GM19023 (cell line): ENCODE data around the gene TBX5.

Experiments
- ATAC-seq: cut with Tn5 transposase; IDR thresholded peaks from one replicate; pipeline ENCODE4 v1.9.1; 2021; ENCODE audit warnings: mild to moderate bottlenecking, moderate library complexity; ENCODE audit not compliant: unreplicated experiment

TBX5 gene

GRCh38 chr12:114406984-114407841 is 1.3 kb upstream of the TBX5 start:
- no peak for ATAC-seq

DNA sequence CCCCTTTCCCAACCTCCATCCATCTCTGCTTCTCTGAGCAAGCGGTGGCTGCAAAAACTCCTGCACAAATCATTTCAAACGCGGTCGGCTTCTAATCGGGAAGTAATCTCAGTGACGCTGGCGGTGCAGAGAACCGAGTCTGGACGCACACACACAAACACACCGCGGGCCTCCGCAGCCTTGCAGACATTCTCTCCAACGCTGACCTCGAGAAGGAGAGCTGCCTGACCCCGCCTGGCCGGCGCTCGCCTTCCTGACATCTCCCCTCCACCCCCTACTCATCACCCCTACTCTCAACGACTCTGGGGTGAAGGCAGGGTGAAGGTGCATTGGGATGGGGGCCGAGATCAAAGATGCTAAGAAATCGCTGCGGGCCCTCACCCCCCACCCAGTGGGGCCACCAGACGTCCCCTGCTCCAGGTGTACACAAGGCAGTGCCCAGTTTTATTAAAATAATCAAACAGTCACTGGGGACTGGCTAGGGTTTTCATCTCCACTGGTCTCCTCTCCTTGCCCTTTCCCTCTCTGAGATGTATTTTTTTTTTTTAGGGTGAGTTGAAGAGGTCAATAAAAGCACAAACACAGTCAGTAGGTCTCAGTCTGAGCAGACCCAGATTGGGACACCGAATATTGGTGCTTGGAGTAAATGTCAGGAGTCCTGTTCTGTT is 506 bp upstream of the TBX5 start:
- no peak for ATAC-seq

DNA sequence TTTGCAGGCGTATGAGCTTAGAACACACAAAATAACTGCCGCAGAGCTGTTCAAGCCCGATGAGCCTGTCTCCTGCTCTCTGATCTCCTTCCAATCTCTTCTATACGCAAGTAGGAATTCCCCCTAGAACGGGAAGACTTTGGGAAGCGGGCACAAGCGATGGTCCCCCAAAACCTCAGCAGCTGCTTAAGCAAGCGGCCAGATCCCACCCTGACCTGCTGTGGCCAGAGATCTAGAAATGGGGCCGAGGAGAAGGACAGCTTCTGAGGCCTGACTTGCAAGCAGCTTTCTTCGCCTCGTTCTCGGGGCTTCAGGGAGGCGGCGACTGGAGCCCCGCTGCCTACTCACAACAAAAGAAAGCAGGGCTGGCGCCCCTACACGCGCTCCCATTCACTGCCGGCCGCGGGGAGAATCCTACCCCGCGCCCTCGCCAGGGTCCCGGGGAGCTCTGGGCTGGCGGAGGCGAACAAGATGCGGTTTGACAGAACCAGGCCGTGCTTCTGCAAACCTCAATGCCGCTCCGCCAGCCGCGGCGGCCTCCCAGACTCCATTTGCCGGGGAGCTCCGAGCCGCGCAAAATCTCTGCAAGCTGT is 922 bp downstream of the TBX5 start:
- no peak for ATAC-seq

- no peak for ATAC-seq
These were observed 1.6 kb downstream of the TBX5 start for GRCh38 chr12:114404083-114404925.

DNA sequence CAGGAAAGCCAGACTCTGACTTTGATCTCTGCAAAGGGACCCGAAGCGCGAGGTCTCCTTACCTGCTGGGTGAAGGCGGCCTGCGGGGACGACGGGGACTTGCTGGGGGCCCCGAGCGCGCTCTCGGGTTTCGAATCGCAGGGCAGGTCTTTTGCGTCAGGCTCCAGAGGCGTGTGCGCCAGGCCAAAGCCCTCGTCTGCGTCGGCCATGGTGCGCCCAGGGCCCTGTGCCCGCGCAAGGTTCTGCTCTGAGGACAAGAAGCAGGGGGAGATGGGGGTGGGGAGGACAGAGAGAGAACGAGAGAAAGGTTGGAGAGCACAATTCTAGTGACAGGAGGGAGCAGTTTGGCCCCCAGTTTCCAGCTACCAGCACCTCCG is 2.3 kb downstream of the TBX5 start:
- no peak for ATAC-seq

GRCh38 chr12:114403011-114403689 is 2.8 kb downstream of the TBX5 start:
- no peak for ATAC-seq

DNA sequence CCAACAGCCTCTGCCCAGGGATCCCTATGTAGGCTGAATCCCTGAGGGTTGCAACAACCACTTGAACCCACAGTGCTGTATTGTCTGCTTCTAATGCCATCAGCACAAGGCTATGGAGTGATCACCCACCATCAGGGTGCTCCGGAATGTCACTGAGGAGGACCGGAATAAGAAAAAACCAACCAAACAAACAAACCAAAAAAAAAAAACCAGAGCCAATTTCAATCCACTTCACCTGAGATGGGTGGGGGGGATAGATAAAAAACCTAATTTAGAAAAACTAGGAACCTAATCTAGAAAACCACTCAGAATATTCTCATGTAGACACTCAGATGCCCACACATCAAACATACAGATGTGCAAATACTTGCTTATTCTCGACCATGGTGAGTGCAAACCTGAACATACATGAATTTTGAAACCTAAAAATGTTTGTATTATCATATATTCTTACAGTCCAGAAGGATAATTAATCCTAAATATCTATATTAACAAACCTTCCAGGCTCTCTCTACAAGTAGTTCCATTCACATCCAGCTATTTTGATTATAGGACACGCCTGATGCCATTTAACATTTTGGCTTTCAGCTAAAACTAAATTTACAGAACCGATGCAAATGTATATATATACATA is 3.7 kb downstream of the TBX5 start:
- no peak for ATAC-seq

DNA sequence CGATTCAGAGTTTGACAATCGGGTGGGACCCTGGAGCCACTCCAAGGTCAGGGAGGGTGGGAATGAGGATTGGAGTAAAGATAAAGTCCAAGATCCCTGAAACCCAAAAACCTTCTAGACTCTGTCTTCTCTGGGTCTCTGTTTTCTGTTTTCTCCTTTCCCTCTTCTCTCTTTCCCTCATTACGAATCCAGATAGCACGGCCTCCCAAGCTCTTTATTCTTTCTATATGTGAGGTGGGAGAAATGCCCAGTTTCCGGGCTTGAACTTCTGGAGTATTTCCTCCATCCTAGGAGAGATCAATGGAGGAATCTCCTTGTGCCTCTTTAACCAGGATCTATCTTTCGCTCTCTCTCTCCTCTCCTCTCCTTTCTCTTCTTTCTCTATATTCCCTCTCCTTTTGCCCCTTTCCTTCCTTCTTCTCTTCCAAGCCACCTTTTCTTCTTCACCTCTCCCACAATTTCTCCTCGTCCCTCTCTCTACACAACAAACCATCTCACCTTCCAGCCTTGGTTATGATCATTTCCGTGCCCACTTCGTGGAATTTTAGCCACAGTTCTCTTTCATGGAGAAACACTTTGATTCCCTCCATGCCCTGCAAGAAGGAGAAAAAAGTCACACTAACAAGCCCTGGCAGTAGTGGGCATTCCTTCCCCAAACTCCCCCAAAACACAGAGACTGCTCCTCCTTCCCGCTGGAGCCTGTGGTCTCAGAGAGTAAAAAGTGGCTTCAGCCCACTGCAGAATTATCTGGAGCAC is 4.4 kb downstream of the TBX5 start:
- ATAC-seq = no peak

DNA sequence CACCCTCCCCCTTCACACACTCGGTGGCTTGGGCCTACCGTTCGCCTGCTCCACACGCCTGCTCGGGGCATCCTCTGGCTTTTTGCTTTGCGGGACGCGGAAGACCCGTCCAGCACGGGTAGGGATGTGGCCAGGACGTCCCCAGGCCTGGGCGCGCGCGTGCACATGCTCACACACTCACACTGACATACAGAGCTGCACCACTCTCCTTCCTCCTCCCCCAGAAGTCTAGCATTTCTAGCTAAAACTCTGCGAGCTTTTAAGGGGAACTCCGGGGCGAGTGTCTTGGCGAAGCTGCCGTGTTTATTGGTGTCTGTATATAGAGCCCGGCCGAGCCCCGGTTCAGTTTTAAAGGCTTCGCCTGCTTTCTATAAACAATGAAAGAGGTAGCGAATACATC is 5.0 kb downstream of the TBX5 start:
- ATAC-seq = no peak

DNA sequence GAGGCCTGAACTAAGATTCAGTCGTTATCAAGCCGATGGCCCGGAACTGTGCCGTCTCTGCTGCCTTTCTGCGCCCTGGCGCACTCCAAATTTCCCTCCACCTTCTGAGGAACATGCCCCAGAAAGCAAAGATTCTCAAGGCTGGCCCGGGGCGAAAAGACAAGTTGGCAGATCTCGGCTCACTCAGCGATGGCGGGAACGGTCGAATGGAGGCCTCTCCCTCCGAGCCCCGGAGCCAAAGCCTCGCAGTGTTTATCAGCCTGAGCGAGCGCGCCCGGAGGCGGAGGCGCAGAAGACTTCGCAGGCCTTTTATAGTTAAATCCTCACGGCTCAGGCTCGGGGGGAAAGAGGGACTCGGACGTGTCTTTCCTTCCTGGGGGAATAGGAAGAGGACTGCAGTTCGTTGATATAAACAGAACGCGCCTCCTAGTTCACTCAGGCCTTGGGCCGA is 5.6 kb downstream of the TBX5 start:
- no peak for ATAC-seq

DNA sequence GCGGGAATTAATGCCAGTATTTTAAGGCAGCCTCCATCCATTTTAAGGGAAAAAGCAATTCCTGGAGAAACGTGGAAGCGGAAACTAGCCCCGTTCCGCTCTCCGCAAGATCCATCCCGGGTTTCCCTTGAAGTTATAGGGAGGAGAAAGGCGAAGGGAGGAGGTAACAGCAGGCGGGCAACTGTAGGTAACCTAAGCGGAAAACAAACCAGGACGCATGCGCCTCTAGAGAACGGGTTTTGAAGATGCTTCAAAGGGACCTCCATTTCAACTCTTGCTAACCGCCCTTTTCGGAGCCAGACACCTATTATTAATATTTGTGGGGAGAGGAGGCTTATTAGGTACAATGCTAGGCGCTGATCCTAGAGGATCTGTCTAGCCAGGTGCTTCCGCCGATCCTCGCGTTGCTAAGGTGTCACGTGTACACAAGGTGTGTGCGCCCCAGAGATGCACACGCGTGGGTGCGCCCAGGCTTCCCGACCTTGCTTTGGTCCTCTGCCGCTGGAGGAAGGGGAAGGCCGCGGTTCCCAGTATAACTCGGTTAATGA is 6.2 kb downstream of the TBX5 start:
- no peak for ATAC-seq

DNA sequence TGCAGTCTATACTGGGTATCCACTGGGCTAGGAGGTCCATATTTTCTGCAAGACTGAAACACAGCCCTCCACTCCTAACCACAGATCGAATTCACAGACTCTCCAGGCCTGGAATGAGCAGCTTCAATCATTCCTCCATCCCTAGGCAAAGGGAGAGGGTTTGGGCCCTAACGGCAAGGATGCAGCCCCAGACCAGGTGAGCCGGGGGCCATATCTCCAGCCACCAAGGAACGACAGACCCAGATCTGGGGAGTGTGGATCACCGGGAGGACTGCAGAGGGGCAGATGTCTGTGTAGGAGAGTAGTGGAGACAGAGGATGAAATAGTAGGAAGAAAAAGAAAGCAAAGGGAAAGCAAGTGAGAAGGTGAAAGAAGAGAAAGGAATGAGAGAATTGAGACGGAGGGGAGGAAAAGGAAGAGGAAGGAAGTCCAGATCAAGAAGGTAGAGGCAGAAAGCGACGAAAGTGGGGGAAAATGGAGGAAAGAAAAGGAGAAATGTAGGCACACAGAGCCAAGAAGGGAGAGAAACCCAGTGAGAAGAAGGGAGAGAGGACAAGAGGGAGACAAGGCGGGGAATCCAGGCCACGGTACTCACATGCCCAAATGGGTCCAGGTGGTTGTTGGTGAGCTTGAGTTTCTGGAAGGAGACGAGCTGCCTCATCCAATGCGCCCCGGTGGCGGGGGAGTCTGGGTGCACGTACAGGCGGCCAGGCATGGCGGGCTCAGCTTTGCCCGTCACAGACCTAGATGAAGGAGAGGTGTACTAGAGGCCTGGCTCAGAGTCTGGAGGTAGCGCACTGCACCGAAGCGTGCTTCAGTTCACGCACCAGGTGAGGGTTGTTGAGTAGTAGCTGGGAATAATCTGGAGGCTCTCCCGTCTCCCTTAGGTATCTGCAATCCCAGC is 7.7 kb downstream of the TBX5 start:
- ATAC-seq = no peak

DNA sequence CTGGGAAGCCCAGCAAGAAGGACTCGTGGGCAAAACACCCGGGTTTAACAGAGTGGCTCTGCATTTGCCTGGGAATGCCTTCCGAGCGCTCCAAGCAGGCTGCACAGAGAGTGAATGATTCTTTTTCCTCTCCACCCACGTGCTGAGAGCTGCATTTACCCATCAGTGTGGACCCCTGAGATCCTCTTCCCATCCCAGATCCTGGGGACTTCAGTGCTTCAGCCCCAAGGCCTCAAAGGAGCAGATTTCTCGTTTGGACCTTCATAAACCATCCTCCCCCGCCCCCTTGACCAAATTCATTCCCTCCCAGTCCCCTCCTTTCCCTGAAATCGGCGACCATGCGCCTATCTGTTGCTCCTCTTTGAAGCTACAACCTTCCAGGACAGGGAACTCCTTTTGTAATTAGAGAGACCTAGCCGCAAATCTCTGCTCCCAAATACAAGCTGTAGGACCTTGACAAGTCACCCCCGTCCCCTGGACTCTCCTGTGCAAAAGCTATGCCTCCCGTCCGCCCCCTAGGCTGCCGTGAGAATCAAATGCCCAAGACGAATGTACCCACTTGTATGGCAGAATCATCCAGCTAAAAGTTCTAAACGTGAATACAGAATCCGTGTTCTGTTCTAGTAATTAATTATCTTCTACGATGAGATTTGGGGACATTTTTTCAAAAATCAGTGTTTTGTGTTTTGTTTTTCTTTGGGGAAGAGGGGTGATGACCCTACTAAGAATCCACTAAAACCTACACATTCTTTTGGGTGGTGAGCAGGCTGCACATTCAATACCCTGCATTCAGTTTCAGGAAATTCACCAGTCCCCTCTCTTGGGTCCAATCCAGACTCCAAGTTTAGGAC is 8.8 kb downstream of the TBX5 start:
- no peak for ATAC-seq

GRCh38 chr12:114396153-114396868 is 9.6 kb downstream of the TBX5 start:
- no peak for ATAC-seq

DNA sequence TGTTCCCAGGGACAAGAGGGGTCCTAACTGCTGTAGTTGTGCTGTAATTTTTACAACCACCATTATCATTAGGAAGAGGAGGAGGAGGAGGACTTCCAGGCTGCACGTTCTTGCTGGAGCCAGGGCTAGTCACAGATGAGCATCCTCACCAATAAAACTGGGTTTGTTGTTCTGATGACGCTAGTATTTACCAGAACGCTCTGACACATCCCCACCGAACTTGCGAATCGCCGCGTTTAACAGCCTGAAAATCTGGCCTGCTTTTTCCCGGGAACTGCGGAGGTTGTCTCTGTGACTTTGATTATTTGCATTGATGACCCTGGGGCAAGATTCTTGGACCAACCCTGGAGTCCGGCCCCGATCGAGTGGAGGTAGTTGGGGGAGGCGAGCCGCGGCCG is 10.2 kb downstream of the TBX5 start:
- ATAC-seq = no peak

DNA sequence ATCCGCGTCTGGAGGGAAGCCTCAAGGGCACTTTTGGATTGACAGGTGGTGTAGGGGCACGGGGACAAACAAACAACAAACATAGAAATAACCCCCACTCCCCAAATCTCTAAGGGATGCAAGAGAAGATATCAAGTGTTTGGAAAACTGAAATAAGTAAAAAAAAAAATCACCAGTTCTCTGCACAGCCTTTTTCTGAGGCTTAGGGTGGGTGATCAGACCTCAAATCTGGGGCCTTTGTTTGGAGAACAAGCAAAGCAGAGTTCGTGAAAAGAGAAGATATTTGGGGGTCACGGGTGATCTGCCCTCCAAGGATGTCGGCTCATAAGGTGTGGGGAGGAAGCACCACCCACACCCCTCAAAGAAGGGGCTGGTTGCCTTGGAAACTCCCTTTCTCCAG is 10.7 kb downstream of the TBX5 start:
- no peak for ATAC-seq

DNA sequence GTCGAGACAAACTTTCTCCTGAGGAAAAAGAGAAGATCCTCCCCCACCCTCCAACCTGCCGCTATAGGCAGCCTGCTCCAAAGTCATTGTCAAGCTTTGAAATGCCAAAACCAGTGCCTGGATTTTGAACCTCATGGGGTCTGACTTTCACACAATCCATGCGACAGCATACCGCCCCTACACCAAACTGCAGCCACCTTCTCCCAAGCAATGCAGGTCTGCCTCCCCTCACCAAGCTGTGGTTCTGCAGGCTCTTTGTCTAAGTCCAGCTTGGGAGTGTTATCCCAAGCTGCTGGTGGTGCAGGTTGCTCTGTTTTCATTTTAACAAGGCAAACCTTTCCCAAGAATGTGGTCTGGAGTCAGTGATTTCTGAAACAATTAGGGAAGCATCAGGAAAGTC is 12.4 kb downstream of the TBX5 start:
- ATAC-seq = no peak
